HL-60 (cell line): Measurements from ENCODE around the gene MEX3A.

Experiments used
- DNase-seq, 2 experiments: peaks; one replicate each; pipeline ENCODE4 v3.0.0-alpha.2; 2010 to 2020; ENCODE audit warnings: low read depth in 1 of 2, low spot score in 1 of 2
- H3K27ac ChIP-seq: fragments of 250-450 bp; sonication (Bioruptor Pico); replicated peaks from 2 replicates; pipeline ENCODE4 v1.5.1; 2020; ENCODE audit warnings: mild to moderate bottlenecking, moderate library complexity
- H3K27me3 ChIP-seq: fragments of 250-450 bp; sonication (Bioruptor Pico); 2 replicates; pipeline ENCODE4 v1.5.1; 2021; ENCODE audit warnings: mild to moderate bottlenecking, moderate library complexity; ENCODE audit not compliant: insufficient read depth, poor library complexity, severe bottlenecking
- H3K4me3 ChIP-seq: replicated peaks from 2 replicates; pipeline ENCODE4 v1.5.1; 2011; ENCODE audit warnings: mild to moderate bottlenecking, control low read depth, low read length; ENCODE audit not compliant: insufficient read depth
- CTCF ChIP-seq: IDR thresholded peaks from one replicate; pipeline ENCODE4 v1.5.1; 2011; ENCODE audit warnings: low read length, control low read depth, inconsistent platforms; ENCODE audit not compliant: insufficient read depth
- GABPA ChIP-seq: IDR thresholded peaks from 2 replicates; pipeline ENCODE4 v1.6.1; 2012; ENCODE audit warnings: low read depth
- POLR2AphosphoS5 ChIP-seq: IDR thresholded peaks from 2 replicates; pipeline ENCODE4 v1.6.1; 2012; ENCODE audit warnings: low read depth
- REST ChIP-seq: IDR thresholded peaks from 2 replicates; pipeline ENCODE4 v1.6.1; 2012; ENCODE audit warnings: low read depth; ENCODE audit not compliant: insufficient replicate concordance
- SPI1 ChIP-seq: IDR thresholded peaks from 2 replicates; pipeline ENCODE4 v1.6.1; 2012; ENCODE audit warnings: low read depth, mild to moderate bottlenecking, borderline replicate concordance

The MEX3A gene

GRCh38 chr1:156075775-156076204 is 6.5 kb downstream of the MEX3A start:
- Histone ChIP-seq H3K27ac (no peak overlapping the region), H3K4me3 (no peak overlapping the region), H3K27me3 (peaks cover 2% of the 10 kb centered on the region)
- no peak for DNase-seq
- TF ChIP-seq GABPA = no peak
- TF ChIP-seq POLR2AphosphoS5 = no peak
- TF ChIP-seq REST = no peak
- TF ChIP-seq SPI1 = no peak
- TF ChIP-seq CTCF = no peak

GRCh38 chr1:156075162-156075561 is 7.1 kb downstream of the MEX3A start:
- Histone ChIP-seq H3K27me3 (no peaks in the 10 kb centered on the region), H3K27ac (no peak overlapping the region), H3K4me3 (no peak overlapping the region)
- no peak for DNase-seq
- no peak for TF ChIP-seq CTCF
- TF ChIP-seq SPI1 = no peak
- no peak for TF ChIP-seq GABPA
- TF ChIP-seq POLR2AphosphoS5 = no peak
- no peak for TF ChIP-seq REST

GRCh38 chr1:156074661-156075060 is 7.6 kb downstream of the MEX3A start:
- no peak for DNase-seq
- H3K27me3 ChIP-seq = no peaks in the 10 kb centered on the region
- no peak overlapping the region for H3K4me3 ChIP-seq
- no peak overlapping the region for H3K27ac ChIP-seq
- TF ChIP-seq CTCF = no peak
- no peak for TF ChIP-seq REST
